Kidney (tissue), 14 donors: ENCODE data around the gene ACP7. TPM values are rescaled to one million over a fixed set of nuclear protein-coding genes. Genes with fewer than 3 reads are reported as not detected.

ENCODE experiments used
- DNase-seq, 5 donors: peaks; one replicate each; pipeline ENCODE4 v3.0.0-alpha.2; 2013 to 2020
- FAIRE-seq: peaks from 2 replicates; lab custom pipeline; 2012; peaks lifted over from hg19 to GRCh38; lab: Jason Lieb, UNC
- H3K27ac ChIP-seq, 2 donors: one replicate each; pipeline ENCODE4 v1.7.0; 2013; ENCODE audit warnings: low read depth in 2 of 2, low read length in 2 of 2, inconsistent platforms in 1 of 2
- H3K27me3 ChIP-seq: one replicate; pipeline ENCODE4 v1.7.1; 2013; ENCODE audit warnings: low read length, inconsistent platforms; ENCODE audit not compliant: control insufficient read depth, insufficient read depth
- H3K36me3 ChIP-seq, 3 donors: one replicate each; pipeline versions ENCODE4 v1.7.0 to v1.7.1; 2013; ENCODE audit warnings: low read length in 3 of 3, control low read depth in 1 of 3, inconsistent platforms in 1 of 3; ENCODE audit not compliant: insufficient read depth in 3 of 3, control insufficient read depth in 2 of 3
- H3K4me1 ChIP-seq, 3 donors: one replicate each; pipeline versions ENCODE4 v1.7.0 to v1.7.1; 2013; ENCODE audit warnings: low read length in 3 of 3, inconsistent platforms in 1 of 3, low read depth in 1 of 3; ENCODE audit not compliant: control insufficient read depth in 2 of 3, insufficient read depth in 2 of 3
- H3K4me3 ChIP-seq, 3 donors: one replicate each; pipeline versions ENCODE4 v1.7.0 to v1.8.1; 2013; ENCODE audit warnings: low read length in 3 of 3, control low read depth in 1 of 3, inconsistent platforms in 1 of 3
- H3K9ac ChIP-seq, 3 donors: one replicate each; pipeline versions ENCODE4 v1.7.0 to v1.7.1; 2013; ENCODE audit warnings: low read length in 3 of 3, control low read depth in 1 of 3, inconsistent platforms in 1 of 3
- H3K9me3 ChIP-seq, 3 donors: one replicate each; pipeline versions ENCODE4 v1.7.0 to v1.7.1; 2013; ENCODE audit warnings: low read length in 3 of 3, control low read depth in 1 of 3, inconsistent platforms in 1 of 3; ENCODE audit not compliant: control insufficient read depth in 2 of 3, insufficient read depth in 1 of 3
- CTCF ChIP-seq: IDR thresholded peaks from 3 replicates; pipeline ENCODE4 v1.5.1; 2012; ENCODE audit warnings: mild to moderate bottlenecking, moderate library complexity, borderline replicate concordance; ENCODE audit not compliant: insufficient read depth; ENCODE audit errors: extremely low read depth
- intact Hi-C: fragments of 100-400 bp; cut with DNase I; formaldehyde crosslinking; loops from one replicate; pipeline ENCODE4 v1.11.1; 2022
- polyA plus RNA-seq: library from polyadenylated mRNA; stranded (reverse); fragments of 350-450 nt; fragmentation: Illumina TruSeq; extraction: RNeasy Lipid Tissue Mini Kit (QIAGEN cat#74804); gene quantifications from one replicate; pipeline ENCODE4 v1.2.3, GENCODE V29; 2014; ENCODE audit warnings: low read depth, low replicate concordance; ENCODE audit not compliant: insufficient read depth
- total RNA-seq: library from RNA; stranded (reverse); fragmentation: NEBNext Ultra II Directional; extraction: Animal tissue kit (Norgen Biotek cat#: 25700); gene quantifications from one replicate; pipeline ENCODE4 v1.2.1, GENCODE V29; 2021
- donor health status: control.
- donor health status: control.
- donor health status: control.
- donor health status: control.
- donor health status: control.
- donor health status: DM: yes; HTN: yes; CAD: no.
- donor health status: Normal renal cell carcinoma (clear cell type).

ACP7 gene
- total and polyA plus RNA-seq, 2 donors from 2014 or later: 0.13 TPM; not detected in 1

- TF ChIP-seq CTCF: no peak
- FAIRE-seq (no peak), DNase-seq (peak in 2 of 5 donors; percentile 52 to 58)
- Histone ChIP-seq H3K4me3 (no peak overlapping the region), H3K27me3 (no peaks in the 10 kb centered on the region), H3K9me3 (no peaks in the 10 kb centered on the region), H3K36me3 (no peaks in the 10 kb centered on the region), H3K9ac (no peak overlapping the region), H3K4me1 (no peaks in the 10 kb centered on the region), H3K27ac (no peak overlapping the region)
- intact Hi-C loops: no loop called here
Observed at GRCh38 chr19:39104186-39104596, 20.0 kb downstream of the ACP7 start.

DNA sequence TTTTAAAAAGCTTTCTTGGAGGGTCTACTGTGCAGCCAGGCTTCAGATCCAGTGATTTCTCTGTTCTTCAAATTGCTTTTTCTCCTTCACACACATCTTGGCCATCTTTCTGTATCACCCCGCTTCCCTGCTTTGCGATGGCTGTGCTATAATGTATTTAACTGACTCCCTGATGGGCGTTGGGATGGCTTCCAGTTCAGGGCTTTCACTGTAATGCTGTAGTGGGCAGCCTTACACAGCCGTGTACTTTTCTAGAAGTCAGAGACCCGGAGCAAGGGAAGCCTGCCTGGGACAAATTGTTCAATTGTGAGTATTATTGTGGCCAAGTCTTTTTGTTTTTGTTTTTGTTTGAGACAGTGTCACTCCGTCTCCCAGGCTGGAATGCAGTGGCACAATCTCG, 22.0 kb downstream of the ACP7 start:
- TF ChIP-seq CTCF: no peak
- Histone ChIP-seq H3K27me3 (no peaks in the 10 kb centered on the region), H3K9me3 (no peaks in the 10 kb centered on the region), H3K9ac (no peak overlapping the region), H3K36me3 (no peaks in the 10 kb centered on the region), H3K4me1 (no peaks in the 10 kb centered on the region), H3K27ac (no peak overlapping the region), H3K4me3 (no peak overlapping the region)
- intact Hi-C loops: no loop called here
- no peak for FAIRE-seq
- DNase-seq: no peak

- H3K27ac ChIP-seq: no peak overlapping the region
- no peaks in the 10 kb centered on the region for H3K27me3 ChIP-seq
- no peak overlapping the region for H3K4me3 ChIP-seq
- no peaks in the 10 kb centered on the region for H3K36me3 ChIP-seq
- H3K9ac ChIP-seq: no peak overlapping the region
- peaks cover 0 to 4% (median 0%) of the 10 kb centered on the region in 3 donors for H3K4me1 ChIP-seq
- FAIRE-seq: no peak
- intact Hi-C loops: no loop called here
- TF ChIP-seq CTCF: no peak
- no peaks in the 10 kb centered on the region for H3K9me3 ChIP-seq
- no peak for DNase-seq
Observed at GRCh38 chr19:39109641-39110040, 25.5 kb downstream of the ACP7 start.
